GM03348 (cell line): ENCODE results near the gene INPP4B.

Source experiments
- DNase-seq: peaks from one replicate; pipeline ENCODE4 v3.0.0; 2012; ENCODE audit warnings: low spot score

INPP4B gene

GRCh38 chr4:141995056-141995455 lies 851.0 kb downstream of the INPP4B start:
- no peak for DNase-seq

GRCh38 chr4:141977433-141977832 lies 868.7 kb downstream of the INPP4B start:
- DNase-seq: peak; percentile 3
